ENCODE results near the gene NTSR2.
A peak's percentile ranks its signal among the peaks of the same experiment; 100 is the strongest.

Gene NTSR2

GRCh38 chr2:11698009-11698922, 28.3 kb upstream of the NTSR2 start:
- no peak for DNase-seq

- DNase-seq = no peak
Measured at GRCh38 chr2:11697103-11697871, 27.3 kb upstream of the NTSR2 start.

- DNase-seq = no peak
Measured at GRCh38 chr2:11696736-11697102, 26.7 kb upstream of the NTSR2 start.

- no peak for DNase-seq
Measured at GRCh38 chr2:11695576-11695975, 25.6 kb upstream of the NTSR2 start.

- DNase-seq = peak; percentile 65
Measured at GRCh38 chr2:11692966-11693521, 23.0 kb upstream of the NTSR2 start.

- no peak for DNase-seq
Measured at GRCh38 chr2:11691076-11691660, 21.2 kb upstream of the NTSR2 start.

- peak; percentile 84 for DNase-seq
Measured at GRCh38 chr2:11688222-11689069, 18.5 kb upstream of the NTSR2 start.

GRCh38 chr2:11687736-11688135, 17.7 kb upstream of the NTSR2 start:
- no peak for DNase-seq

- no peak for DNase-seq
Measured at GRCh38 chr2:11685906-11686470, 16.0 kb upstream of the NTSR2 start.

- no peak for DNase-seq
Measured at GRCh38 chr2:11684894-11685460, 15.0 kb upstream of the NTSR2 start.

GRCh38 chr2:11683966-11684365, 14.0 kb upstream of the NTSR2 start:
- no peak for DNase-seq

- no peak for DNase-seq
Measured at GRCh38 chr2:11683476-11683875, 13.5 kb upstream of the NTSR2 start.

- no peak for DNase-seq
Measured at GRCh38 chr2:11682590-11682915, 12.6 kb upstream of the NTSR2 start.

- DNase-seq = peak; percentile 51
Measured at GRCh38 chr2:11681722-11682589, 12.0 kb upstream of the NTSR2 start.

GRCh38 chr2:11680901-11681721, 11.1 kb upstream of the NTSR2 start:
- DNase-seq = no peak

GRCh38 chr2:11680182-11680900, 10.3 kb upstream of the NTSR2 start:
- no peak for DNase-seq

GRCh38 chr2:11679486-11680181, 9.6 kb upstream of the NTSR2 start:
- no peak for DNase-seq

GRCh38 chr2:11679016-11679415, 9.0 kb upstream of the NTSR2 start:
- DNase-seq = no peak

Measured in activated naive CD4-positive, alpha-beta T cell treated with Interleukin-2 at 50 U/mL for 16 hours (primary cell).